HL-60/S4 treated with phorbol 12-myristate 13-acetate at 8.2 ng/mL for 4 days and 3 days (cell line): ENCODE results near the gene RPTOR.

Source experiments
- in situ Hi-C: fragments of 300-500 bp; cut with MboI; formaldehyde crosslinking; loops from 2 replicates; pipeline ENCODE4 v1.15.0; 2022; ENCODE audit warnings: low sequenced_read_pairs

RPTOR gene

DNA sequence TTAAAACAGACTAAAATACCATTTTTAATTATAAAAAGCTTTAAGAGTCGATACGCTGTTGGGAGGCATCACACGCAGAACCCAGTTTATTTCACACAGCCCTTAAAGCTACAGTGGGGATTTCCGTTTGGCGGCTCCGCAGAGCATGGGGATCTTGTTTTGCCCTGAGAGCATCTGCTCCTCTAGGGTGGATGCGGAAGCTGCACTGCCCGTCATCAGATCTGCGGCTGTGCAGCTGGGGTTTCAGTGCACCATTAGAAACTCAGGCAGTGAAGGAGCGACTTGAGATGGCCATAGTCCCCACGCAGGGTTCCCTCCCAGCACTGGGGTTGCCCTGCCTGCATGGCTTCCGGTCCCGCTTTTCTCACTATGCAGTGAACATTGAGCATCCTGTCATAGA lies 384.8 kb downstream of the RPTOR start:
- in situ Hi-C loops, result no loop called here

- in situ Hi-C loops, result no loop called here
These were observed 386.0 kb downstream of the RPTOR start for GRCh38 chr17:80930335-80931279.

- in situ Hi-C loops, result no loop called here
These were observed 387.0 kb downstream of the RPTOR start for GRCh38 chr17:80931421-80932265.

- in situ Hi-C loops, result no loop called here
These were observed 390.9 kb downstream of the RPTOR start for GRCh38 chr17:80935526-80935925.

DNA sequence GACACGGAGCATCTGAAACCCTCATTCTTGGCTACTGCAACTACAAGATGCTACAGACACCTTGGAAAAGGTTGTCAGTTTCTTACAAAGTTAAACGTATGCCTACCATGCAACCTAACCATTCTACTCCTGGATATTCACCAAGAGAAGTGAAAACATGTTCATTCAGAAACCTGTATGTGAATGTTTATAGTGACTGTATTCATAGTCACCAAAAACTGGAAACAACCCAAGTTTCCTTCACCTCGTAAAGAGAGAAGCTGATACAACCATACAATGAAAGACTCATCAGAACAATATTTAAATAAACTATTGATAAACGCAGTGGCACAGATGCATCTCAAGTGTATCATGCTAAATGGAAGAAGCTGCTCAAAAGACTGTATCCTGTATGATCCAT lies 391.6 kb downstream of the RPTOR start:
- in situ Hi-C loops, result no loop called here

DNA sequence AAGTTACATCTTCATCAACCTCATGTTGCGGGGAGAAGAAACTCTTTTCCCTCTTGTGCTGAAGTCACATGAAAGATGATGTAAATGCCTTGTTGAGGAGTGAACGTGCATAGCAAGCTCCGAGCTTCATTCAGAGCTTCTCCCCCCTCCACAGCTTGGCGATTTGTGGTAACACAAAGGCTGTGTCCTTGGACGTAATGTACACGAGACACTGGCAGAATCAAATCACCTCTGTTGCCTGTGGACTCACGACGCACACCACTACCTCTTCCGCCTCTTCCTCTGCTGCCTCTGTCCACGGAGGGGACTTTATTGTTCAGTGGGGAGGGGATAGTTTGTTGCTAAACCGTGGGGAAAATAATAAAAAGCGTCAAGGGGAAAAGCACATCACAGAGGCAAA lies 392.1 kb downstream of the RPTOR start:
- in situ Hi-C loops, result no loop called here

GRCh38 chr17:80937462-80938381 lies 393.1 kb downstream of the RPTOR start:
- in situ Hi-C loops, result no loop called here

- in situ Hi-C loops, result no loop called here
These were observed 393.9 kb downstream of the RPTOR start for GRCh38 chr17:80938556-80938955.

DNA sequence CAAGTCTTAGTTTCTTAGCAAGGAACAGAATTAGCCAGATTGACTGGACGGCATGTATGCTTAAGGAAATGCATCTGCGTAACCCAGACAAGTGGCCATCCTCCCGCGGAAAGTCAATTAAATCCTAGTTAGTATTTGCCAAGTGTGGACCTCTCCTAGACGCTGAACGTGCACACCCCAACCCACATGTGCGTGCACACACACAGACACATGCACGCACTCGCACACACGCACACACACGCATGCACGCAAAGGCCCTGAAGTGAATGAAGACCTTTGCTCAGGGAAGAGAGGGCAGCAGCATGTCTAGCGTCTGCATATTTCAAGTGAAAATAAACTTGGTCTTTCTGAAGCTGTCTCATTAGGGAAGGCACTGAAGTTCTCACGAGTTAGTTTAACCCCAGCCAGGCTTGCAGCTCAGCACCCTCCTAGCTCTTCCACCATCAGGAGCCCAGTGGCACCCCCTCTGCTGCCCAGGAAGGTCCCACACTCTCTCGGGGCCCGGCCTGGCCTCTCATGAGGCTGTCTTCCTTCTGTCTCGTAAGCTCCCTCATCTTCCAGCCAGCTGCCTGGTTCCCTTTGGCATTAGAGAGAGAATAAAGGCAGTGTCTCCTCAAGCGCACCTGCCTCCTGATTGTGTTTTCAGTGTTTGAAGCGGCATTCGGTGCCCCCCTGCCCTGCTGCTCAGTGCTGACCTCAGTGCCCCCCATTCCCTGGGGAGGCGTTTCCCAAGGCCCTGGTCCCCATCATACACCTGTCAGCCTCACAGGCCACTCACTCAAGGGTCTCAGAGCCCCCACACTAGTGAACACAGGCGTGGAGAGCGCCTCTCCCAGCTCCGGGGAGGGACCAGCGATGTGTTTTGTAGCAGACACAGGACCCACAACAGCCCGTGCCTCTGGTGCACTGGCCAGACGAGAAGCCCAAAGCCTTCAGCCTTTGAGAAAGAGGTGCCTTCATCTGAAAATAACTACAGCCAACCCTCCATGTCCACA lies 394.8 kb downstream of the RPTOR start:
- in situ Hi-C loops, result no loop called here

- in situ Hi-C loops, result no loop called here
These were observed 395.8 kb downstream of the RPTOR start for GRCh38 chr17:80940171-80941123.

GRCh38 chr17:80941171-80941570 lies 396.5 kb downstream of the RPTOR start:
- in situ Hi-C loops, result no loop called here

DNA sequence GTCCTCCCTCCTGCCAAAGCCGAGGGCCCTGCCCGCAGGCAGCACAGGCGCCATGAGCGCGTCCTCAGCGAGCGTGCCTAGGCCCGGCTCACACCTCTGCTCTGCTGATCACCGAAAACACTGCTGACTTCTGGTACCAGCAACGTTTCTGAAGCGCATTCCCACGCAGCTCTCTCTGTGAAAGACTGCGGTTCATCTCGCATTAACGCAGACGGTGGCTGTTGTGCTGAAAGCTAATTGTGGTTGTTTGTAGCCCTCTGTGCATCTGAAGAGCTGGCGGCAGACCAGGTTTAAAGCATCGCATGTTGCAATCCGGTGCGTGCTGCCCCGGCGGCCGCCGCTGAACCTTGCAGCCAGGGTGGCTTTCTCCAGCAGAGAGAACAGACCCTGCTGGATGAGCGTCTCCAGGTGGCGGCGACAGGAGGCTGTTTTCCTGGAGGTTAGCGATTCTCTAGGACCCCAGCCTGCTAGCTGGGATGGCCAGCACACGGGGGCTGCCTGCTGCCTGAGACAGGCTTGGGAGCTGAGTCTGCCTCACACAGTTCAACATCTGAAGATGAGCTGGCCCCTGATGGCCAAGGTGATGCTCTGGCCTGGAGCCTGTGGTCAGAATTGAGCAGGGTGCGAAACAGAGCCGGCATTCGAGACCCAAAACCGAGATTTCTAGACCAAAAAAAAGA lies 397.2 kb downstream of the RPTOR start:
- in situ Hi-C loops, result no loop called here

DNA sequence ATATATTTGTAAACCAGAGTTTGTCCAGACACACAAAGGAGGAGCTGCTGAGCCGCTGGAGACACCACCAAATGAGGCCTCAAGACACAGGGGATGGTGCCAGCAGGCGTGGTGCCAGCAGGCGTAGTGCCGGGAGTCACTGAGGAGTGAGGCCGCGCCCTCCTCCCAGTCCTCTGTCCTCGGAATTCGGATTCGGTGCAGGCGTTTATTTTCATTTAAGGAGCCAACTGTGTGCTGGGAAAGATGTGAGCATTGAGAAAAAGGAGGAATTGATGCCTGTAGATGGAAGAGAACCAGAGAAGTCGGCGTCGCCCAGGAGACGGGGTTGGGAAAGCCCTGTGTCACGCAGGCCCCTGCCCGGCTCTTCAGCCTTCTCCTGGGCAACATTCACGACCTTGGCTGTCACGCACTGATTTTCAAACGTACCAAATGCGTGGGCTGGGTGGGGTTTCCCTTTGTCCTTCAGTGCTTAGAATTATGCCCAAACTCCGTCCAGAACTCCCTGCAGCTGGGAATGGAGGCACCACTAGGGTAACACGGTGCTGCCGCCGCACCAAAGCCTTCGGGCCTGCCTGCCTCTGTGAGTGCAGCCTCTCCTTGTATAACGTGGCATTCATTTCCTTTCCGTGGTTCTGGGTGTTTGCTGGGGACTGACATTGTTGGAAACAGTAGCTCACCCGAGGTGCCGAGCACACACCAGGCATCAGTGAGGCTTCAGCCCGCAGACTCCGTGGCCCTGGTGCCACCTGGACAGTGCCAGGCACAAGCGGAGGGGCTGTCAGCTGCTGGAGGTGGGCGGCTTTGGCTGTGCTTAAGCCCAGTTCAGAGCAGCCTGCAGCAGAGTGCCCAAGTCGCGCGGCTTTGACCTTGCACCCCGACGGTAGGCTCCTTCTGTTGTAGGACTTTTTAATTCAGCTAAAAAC lies 398.0 kb downstream of the RPTOR start:
- in situ Hi-C loops, result no loop called here

DNA sequence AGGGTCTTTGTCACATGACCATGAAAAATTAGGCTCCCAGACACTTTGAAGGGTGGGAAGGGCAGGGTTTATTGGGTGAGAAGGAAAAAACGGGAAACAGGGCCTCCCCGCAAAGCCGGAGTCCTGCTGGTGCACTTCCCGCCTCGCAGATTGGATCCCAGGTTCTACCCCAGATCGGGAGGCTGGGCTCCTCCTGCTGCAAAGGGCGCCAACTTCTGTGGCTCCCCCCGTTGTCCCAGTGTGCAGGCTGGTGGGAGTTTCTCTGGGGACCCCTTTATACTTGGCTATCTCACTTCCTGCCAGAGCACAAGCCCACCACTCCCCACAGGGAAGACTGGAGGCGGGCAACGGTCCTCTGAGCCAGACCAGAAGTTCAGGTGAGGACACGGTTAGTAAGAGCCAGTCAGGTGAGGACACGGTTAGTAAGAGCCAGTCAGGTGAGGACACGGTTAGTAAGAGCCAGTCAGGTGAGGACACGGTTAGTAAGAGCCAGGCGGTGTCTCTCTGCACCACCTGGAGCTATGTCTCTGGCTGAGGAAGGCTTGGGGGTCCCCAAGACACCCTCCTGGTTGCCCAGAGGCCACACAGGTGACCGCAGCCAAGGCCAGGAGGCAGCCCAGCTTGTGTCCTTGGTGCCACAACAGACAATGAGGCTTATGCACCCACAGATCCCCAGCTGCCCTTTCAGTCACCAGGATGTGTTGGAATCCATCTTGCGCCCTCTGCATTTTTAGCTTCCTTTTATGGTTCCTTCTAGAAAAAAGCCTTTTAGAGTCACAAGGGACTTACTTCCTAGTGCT lies 398.9 kb downstream of the RPTOR start:
- in situ Hi-C loops, result no loop called here

DNA sequence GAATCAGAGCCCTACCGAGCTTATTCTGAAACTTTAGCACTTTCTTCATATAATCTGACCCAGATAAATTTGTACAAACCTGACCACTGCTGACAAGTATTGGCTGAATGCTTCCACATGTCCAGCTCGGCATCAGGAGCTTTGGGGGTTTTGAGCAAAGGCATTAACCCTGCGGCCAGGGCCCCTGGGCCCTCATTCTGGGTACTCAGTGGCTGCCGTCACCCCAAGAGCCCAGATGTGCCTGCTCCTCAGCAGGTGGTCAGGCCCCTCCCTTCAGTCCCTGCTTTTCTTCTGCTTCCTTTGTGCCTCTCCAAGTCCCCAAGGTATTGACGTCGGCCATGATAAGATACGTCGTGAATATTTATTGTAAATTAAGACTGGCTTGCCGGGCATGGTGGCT lies 399.7 kb downstream of the RPTOR start:
- in situ Hi-C loops, result no loop called here

DNA sequence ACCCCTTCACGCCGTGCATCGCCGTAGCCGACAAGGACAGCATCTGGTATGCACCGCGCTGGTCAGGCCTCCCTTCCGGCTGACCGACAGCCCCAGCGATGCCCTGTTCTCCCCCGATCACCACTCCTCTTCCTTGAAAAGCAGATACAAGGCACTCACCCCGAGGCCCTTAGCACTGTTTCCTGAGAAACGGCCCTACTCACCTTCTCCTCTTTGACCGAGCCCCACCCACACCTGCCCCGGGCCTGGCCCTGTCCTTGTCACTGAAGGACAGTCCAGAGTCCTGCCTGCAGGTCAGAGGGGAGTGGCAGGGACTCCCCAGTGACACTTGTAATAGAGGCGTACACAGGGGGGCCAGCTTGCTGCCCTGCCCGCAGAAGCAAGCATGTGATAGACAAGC lies 401.1 kb downstream of the RPTOR start:
- in situ Hi-C loops, result no loop called here
